Mesothelial cell of epicardium (in vitro differentiated cells): ENCODE results near the gene USP5. TPM values are rescaled to one million over a fixed set of nuclear protein-coding genes. Genes with fewer than 3 reads are reported as not detected.
A peak's percentile ranks its signal among the peaks of the same experiment; 100 is the strongest.

Experiments
- DNase-seq, 2 experiments: peaks; one replicate each; pipeline ENCODE4 v3.0.0; 2021; ENCODE audit warnings: low spot score in 2 of 2; ENCODE audit not compliant: unreplicated experiment in 2 of 2
- H3K27ac Mint-ChIP-seq: 2 replicates; pipeline ENCODE4 v1.8.0; 2021; ENCODE audit warnings: mixed read lengths
- H3K27me3 Mint-ChIP-seq: 2 replicates; pipeline ENCODE4 v1.8.0; 2021; ENCODE audit warnings: low read depth, mixed read lengths
- H3K36me3 Mint-ChIP-seq: 2 replicates; pipeline ENCODE4 v1.8.0; 2021; ENCODE audit warnings: mixed read lengths
- H3K4me1 Mint-ChIP-seq: 2 replicates; pipeline ENCODE4 v1.8.0; 2021; ENCODE audit warnings: mixed read lengths
- H3K4me3 Mint-ChIP-seq: 2 replicates; pipeline ENCODE4 v1.8.0; 2021; ENCODE audit warnings: mild to moderate bottlenecking, moderate library complexity, mixed read lengths
- H3K9me3 Mint-ChIP-seq: 2 replicates; pipeline ENCODE4 v1.8.0; 2021; ENCODE audit warnings: mixed read lengths
- CTCF ChIP-seq: fragments of 200-600 bp; sonication (generic); IDR thresholded peaks from one replicate; pipeline ENCODE4 v1.5.0; 2021; ENCODE audit warnings: antibody characterized with exemption; ENCODE audit not compliant: unreplicated experiment
- total RNA-seq: library from RNA; stranded (reverse); gene quantifications from 3 replicates; pipeline ENCODE4 v1.2.1, GENCODE V29; 2021

USP5 gene
- total RNA-seq, 1 donor from 2014 or later: 119 TPM

- no peak for DNase-seq
- Mint-ChIP-seq H3K27ac (peak overlapping the region; percentile 61), H3K4me3 (no peak overlapping the region), H3K36me3 (no peaks in the 10 kb centered on the region), H3K9me3 (no peaks in the 10 kb centered on the region), H3K4me1 (peaks cover 45% of the 10 kb centered on the region), H3K27me3 (peaks cover 5% of the 10 kb centered on the region)
- no peak for TF ChIP-seq CTCF
Measured at GRCh38 chr12:6819106-6820030, 32.6 kb upstream of the USP5 start.

GRCh38 chr12:6820166-6820565 is 31.8 kb upstream of the USP5 start:
- Mint-ChIP-seq H3K36me3 (no peaks in the 10 kb centered on the region), H3K9me3 (no peaks in the 10 kb centered on the region), H3K4me1 (peaks cover 51% of the 10 kb centered on the region), H3K27me3 (peaks cover 9% of the 10 kb centered on the region), H3K27ac (no peak overlapping the region), H3K4me3 (no peak overlapping the region)
- no peak for TF ChIP-seq CTCF
- DNase-seq: no peak

GRCh38 chr12:6821591-6822425 is 30.1 kb upstream of the USP5 start, which contains the start of gene GPR162:
Gene GPR162, plus strand, starts transcription at chr12:6821821. Its CDS starts 2,078 bp downstream, at chr12:6823899.
- H3K4me1 Mint-ChIP-seq: peaks cover 54% of the 10 kb centered on the region

GRCh38 chr12:6822426-6823135 is 29.4 kb upstream of the USP5 start:
- Mint-ChIP-seq H3K4me3 (peak overlapping the region; percentile 75), H3K4me1 (peaks cover 60% of the 10 kb centered on the region), H3K27me3 (peaks cover 14% of the 10 kb centered on the region), H3K9me3 (no peaks in the 10 kb centered on the region), H3K36me3 (no peaks in the 10 kb centered on the region), H3K27ac (no peak overlapping the region)
- no peak for DNase-seq
- TF ChIP-seq CTCF: no peak

More at GRCh38 chr12:6821591-6822425, 30.1 kb upstream of the USP5 start, which contains the start of gene GPR162:
- Mint-ChIP-seq H3K36me3 (no peaks in the 10 kb centered on the region), H3K4me3 (peak within 1 kb of the TSS; percentile 75), H3K27me3 (peaks cover 14% of the 10 kb centered on the region), H3K9me3 (no peaks in the 10 kb centered on the region), H3K27ac (peak within 1 kb of the TSS; percentile 89)
- no peak for TF ChIP-seq CTCF
- DNase-seq: peak in 1 of 2 experiments; percentile 59
